Esophagus muscularis mucosa (tissue), 4 donors: ENCODE data around the gene NABP1. TPM values are rescaled to one million over a fixed set of nuclear protein-coding genes. Genes with fewer than 3 reads are reported as not detected.

Experiments
- DNase-seq: peaks from one replicate; pipeline ENCODE4 v3.0.0-alpha.2; 2017; ENCODE audit errors: extremely low spot score
- H3K27ac ChIP-seq, 4 donors: fragments of 200-600 bp; sonication (generic); replicated peaks in 1 of 4; 1 replicate in 3 of 4; 2 replicates in 1 of 4; pipeline ENCODE4 v1.5.1; 2016 to 2019; ENCODE audit warnings: mild to moderate bottlenecking in 1 of 4
- H3K27me3 ChIP-seq, 4 donors: fragments of 200-600 bp; sonication (generic); one replicate each; pipeline versions ENCODE4 v1.5.1 to v1.6.0; 2016 to 2019
- H3K36me3 ChIP-seq, 4 donors: fragments of 200-600 bp; sonication (generic); one replicate each; pipeline ENCODE4 v1.5.1; 2016 to 2019
- H3K4me1 ChIP-seq, 4 donors: fragments of 200-600 bp; sonication (generic); one replicate each; pipeline ENCODE4 v1.5.1; 2016 to 2019
- H3K4me3 ChIP-seq, 4 donors: fragments of 200-600 bp; sonication (generic); 1 replicate in 2 of 4; 2 replicates in 2 of 4; pipeline ENCODE4 v1.5.1; 2016 to 2019; ENCODE audit warnings: mild to moderate bottlenecking in 4 of 4, moderate library complexity in 1 of 4
- H3K9me3 ChIP-seq, 4 donors: fragments of 200-600 bp; sonication (generic); 1 replicate in 3 of 4; 2 replicates in 1 of 4; pipeline ENCODE4 v1.5.1; 2016 to 2019
- CTCF ChIP-seq, 3 experiments: fragments of 200-600 bp in 2 of 3; fragments of 450-650 bp in 1 of 3; sonication (generic) in 2 of 3; IDR thresholded peaks; one replicate each; pipeline ENCODE4 v1.5.1; 2017 to 2019; ENCODE audit warnings: antibody characterized with exemption in 3 of 3, mild to moderate bottlenecking in 2 of 3, moderate library complexity in 1 of 3
- EP300 ChIP-seq: sonication (generic); formaldehyde crosslinking; IDR thresholded peaks from one replicate; pipeline ENCODE4 v1.6.1; 2017; ENCODE audit warnings: antibody characterized with exemption
- POLR2A ChIP-seq: fragments of 450-650 bp; IDR thresholded peaks from one replicate; pipeline ENCODE4 v1.6.1; 2017; ENCODE audit warnings: antibody characterized with exemption, moderate library complexity, mild to moderate bottlenecking, low read depth
- POLR2AphosphoS5 ChIP-seq, 2 donors: sonication (generic); formaldehyde crosslinking; IDR thresholded peaks; one replicate each; pipeline ENCODE4 v1.6.1; 2017; ENCODE audit warnings: antibody characterized with exemption in 2 of 2
- WGBS: methylation state at CpG from one replicate; pipeline ENCODE4 v1.1.5; 2018; 5-methylcytosine and 5-hydroxymethylcytosine counted together
- intact Hi-C: fragments of 100-400 bp; cut with DNase I; formaldehyde crosslinking; loops from one replicate; pipeline ENCODE4 v1.15.1; 2023
- total RNA-seq, 4 donors: library from RNA; depleted of rRNA; stranded (reverse); fragments of >200 nt; gene quantifications; one replicate each; pipeline versions ENCODE4 v1.1.0 to v1.2.1, GENCODE V29; 2016

The NABP1 gene
- total RNA-seq, 4 donors from 2014 or later, result 4.2 to 27.8 (median 8.0) TPM

- Histone ChIP-seq H3K36me3 (no peaks in the 10 kb centered on the region), H3K27me3 (peaks cover 0 to 4% (median 0%) of the 10 kb centered on the region in 4 donors), H3K4me1 (no peaks in the 10 kb centered on the region), H3K4me3 (no peak overlapping the region), H3K27ac (no peak overlapping the region), H3K9me3 (no peaks in the 10 kb centered on the region)
- intact Hi-C loops, result no loop called here
- no peak for DNase-seq
- TF ChIP-seq POLR2AphosphoS5 (IDR thresholded peaks at IDR 0.05) (no peak), EP300 (no peak), POLR2A (no peak), CTCF (IDR thresholded peaks at IDR 0.05) (no peak)
These were observed 7.9 kb upstream of the NABP1 start for GRCh38 chr2:191670076-191670475.

DNA sequence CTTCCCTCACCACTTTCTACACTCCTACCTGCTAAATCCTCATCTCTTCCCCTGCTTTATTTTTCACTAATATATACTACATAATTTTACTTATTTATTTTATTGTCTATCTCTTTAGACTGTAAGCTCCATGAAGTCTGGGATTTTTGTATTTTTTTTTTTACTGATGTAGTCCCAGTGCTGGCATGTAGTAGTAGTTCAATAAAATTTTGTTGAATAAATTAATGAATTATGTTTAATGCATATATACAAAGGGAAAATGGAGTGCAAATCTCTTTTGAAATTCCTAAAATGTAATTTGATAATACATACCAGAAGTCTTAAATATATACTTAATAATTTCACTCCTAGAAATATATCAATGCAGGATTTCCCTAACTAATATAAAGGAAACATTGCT lies 7.1 kb upstream of the NABP1 start:
- Histone ChIP-seq H3K27me3 (peaks cover 0 to 4% (median 0%) of the 10 kb centered on the region in 4 donors), H3K27ac (no peak overlapping the region), H3K4me1 (no peaks in the 10 kb centered on the region), H3K9me3 (no peaks in the 10 kb centered on the region), H3K4me3 (no peak overlapping the region), H3K36me3 (no peaks in the 10 kb centered on the region)
- intact Hi-C loops, result no loop called here
- DNase-seq, result no peak
- TF ChIP-seq EP300 (no peak), POLR2A (no peak), CTCF (IDR thresholded peaks at IDR 0.05) (no peak), POLR2AphosphoS5 (IDR thresholded peaks at IDR 0.05) (no peak)

GRCh38 chr2:191675807-191676721 lies 1.9 kb upstream of the NABP1 start:
- Histone ChIP-seq H3K27me3 (no peaks in the 10 kb centered on the region), H3K9me3 (no peaks in the 10 kb centered on the region), H3K36me3 (no peaks in the 10 kb centered on the region), H3K4me3 (no peak overlapping the region), H3K27ac (peak overlapping the region; percentile 91 to 96 (median 94)), H3K4me1 (peaks cover 0 to 31% (median 18%) of the 10 kb centered on the region in 4 donors)
- intact Hi-C loops, result loop anchor here (5.0 kb wide), 1 partner anchor 659 kb away; no protein-coding TSS in a partner anchor
- peak in 1 of 2 donors; percentile 24 for TF ChIP-seq POLR2AphosphoS5 (IDR thresholded peaks at IDR 0.05)
- no peak for TF ChIP-seq POLR2A
- no peak for DNase-seq
- WGBS, result 64% methylated on average over 3 of the region's 3 CpGs

- Histone ChIP-seq H3K9me3 (no peaks in the 10 kb centered on the region), H3K36me3 (peaks cover 0 to 3% (median 1%) of the 10 kb centered on the region in 4 donors), H3K27me3 (no peaks in the 10 kb centered on the region), H3K27ac (peak overlapping the region; percentile 91 to 96 (median 94)), H3K4me3 (peak overlapping the region; percentile 64 to 81 (median 74)), H3K4me1 (peaks cover 0 to 38% (median 23%) of the 10 kb centered on the region in 4 donors)
- DNase-seq, result no peak
- TF ChIP-seq POLR2A (no peak), EP300 (no peak), CTCF (IDR thresholded peaks at IDR 0.05) (no peak), POLR2AphosphoS5 (IDR thresholded peaks at IDR 0.05) (no peak)
- intact Hi-C loops, result loop anchor here (5.0 kb wide), 1 partner anchor 660 kb away; no protein-coding TSS in a partner anchor
- WGBS, result 20% methylated on average over 8 of the region's 8 CpGs
These were observed 918 bp upstream of the NABP1 start for GRCh38 chr2:191676790-191677645.
